A673 (cell line): ENCODE results near the gene MTAP. TPM values are rescaled to one million over a fixed set of nuclear protein-coding genes. Genes with fewer than 3 reads are reported as not detected.

Source experiments
- BruUV-seq: library from RNA; stranded (reverse); fragments of 400-500 nt; replicated peaks from 2 replicates; lab custom pipeline; 2021; lab: Mats Ljungman, UMichigan
- CTCF ChIA-PET: fragments of 300-600 bp; sonication (Branson Sonifier 250); formaldehyde crosslinking; loops from one replicate; lab custom pipeline; 2022; ENCODE audit warnings: antibody characterized with exemption; lab: Charles Lee
- POLR2A ChIA-PET: fragments of 300-600 bp; sonication (Branson Sonifier 250); formaldehyde crosslinking; loops from one replicate; lab custom pipeline; 2022; ENCODE audit warnings: antibody characterized with exemption; ENCODE audit not compliant: low non-redundant PET; lab: Charles Lee
- DNase-seq: peaks from one replicate; pipeline ENCODE4 v3.0.0-alpha.2; 2015; ENCODE audit warnings: low spot score
- H3K27ac ChIP-seq: fragments of 200-600 bp; sonication (generic); 2 replicates; pipeline ENCODE4 v1.5.1; 2016; ENCODE audit warnings: mixed run types, low read depth, mild to moderate bottlenecking, mixed read lengths, antibody characterized with exemption, low read length; ENCODE audit not compliant: poor library complexity, severe bottlenecking
- H3K27me3 ChIP-seq: fragments of 200-600 bp; sonication (generic); replicated peaks from 2 replicates; pipeline ENCODE4 v1.6.1; 2017; ENCODE audit warnings: mixed run types, low read depth, mild to moderate bottlenecking, mixed read lengths, antibody characterized with exemption, low read length; ENCODE audit not compliant: insufficient read depth, poor library complexity
- H3K36me3 ChIP-seq: fragments of 200-600 bp; sonication (generic); 2 replicates; pipeline ENCODE4 v1.6.1; 2016; ENCODE audit warnings: mixed run types, mild to moderate bottlenecking, mixed read lengths, antibody characterized with exemption, low read length; ENCODE audit not compliant: insufficient read depth, poor library complexity, severe bottlenecking
- H3K4me1 ChIP-seq: fragments of 200-600 bp; sonication (generic); 2 replicates; pipeline ENCODE4 v1.6.1; 2017; ENCODE audit warnings: mixed run types, mild to moderate bottlenecking, mixed read lengths, antibody characterized with exemption, low read length; ENCODE audit not compliant: insufficient read depth, poor library complexity, severe bottlenecking
- H3K4me3 ChIP-seq: fragments of 200-600 bp; sonication (generic); 2 replicates; pipeline ENCODE4 v1.5.1; 2016; ENCODE audit warnings: low read depth, mixed run types, mild to moderate bottlenecking, mixed read lengths, low read length; ENCODE audit not compliant: poor library complexity, severe bottlenecking
- H3K9me3 ChIP-seq: fragments of 200-600 bp; sonication (generic); 2 replicates; pipeline ENCODE4 v1.6.1; 2016; ENCODE audit warnings: mixed run types, low read depth, mild to moderate bottlenecking, mixed read lengths, antibody characterized with exemption, low read length; ENCODE audit not compliant: poor library complexity, severe bottlenecking
- EZH2 ChIP-seq: fragments of 200-600 bp; sonication (generic); IDR thresholded peaks from 2 replicates; pipeline ENCODE4 v1.6.1; 2017; ENCODE audit warnings: borderline replicate concordance, low read depth, mild to moderate bottlenecking, mixed read lengths, antibody characterized with exemption, low read length; ENCODE audit not compliant: poor library complexity, severe bottlenecking
- intact Hi-C: fragments of 100-400 bp; cut with micrococcal nuclease; formaldehyde crosslinking; loops from one replicate; pipeline ENCODE4 v1.10.0; 2022; ENCODE audit not compliant: unreplicated experiment
- total RNA-seq: library from RNA; stranded (reverse); gene quantifications from 2 replicates; pipeline ENCODE4 v1.2.3, GENCODE V29; 2021
- TF ChIP-seq, protein P1 (sequence below): fragments of 300-800, 200-600 bp; sonication (generic); conservative IDR thresholded peaks from 2 replicates; pipeline ENCODE4 v1.5.1; 2017; ENCODE audit warnings: low read depth, mild to moderate bottlenecking, antibody characterized with exemption, low read length, moderate library complexity, mixed read lengths

The MTAP gene
- total RNA-seq, 1 experiment from 2014 or later: 39.2 TPM

DNA sequence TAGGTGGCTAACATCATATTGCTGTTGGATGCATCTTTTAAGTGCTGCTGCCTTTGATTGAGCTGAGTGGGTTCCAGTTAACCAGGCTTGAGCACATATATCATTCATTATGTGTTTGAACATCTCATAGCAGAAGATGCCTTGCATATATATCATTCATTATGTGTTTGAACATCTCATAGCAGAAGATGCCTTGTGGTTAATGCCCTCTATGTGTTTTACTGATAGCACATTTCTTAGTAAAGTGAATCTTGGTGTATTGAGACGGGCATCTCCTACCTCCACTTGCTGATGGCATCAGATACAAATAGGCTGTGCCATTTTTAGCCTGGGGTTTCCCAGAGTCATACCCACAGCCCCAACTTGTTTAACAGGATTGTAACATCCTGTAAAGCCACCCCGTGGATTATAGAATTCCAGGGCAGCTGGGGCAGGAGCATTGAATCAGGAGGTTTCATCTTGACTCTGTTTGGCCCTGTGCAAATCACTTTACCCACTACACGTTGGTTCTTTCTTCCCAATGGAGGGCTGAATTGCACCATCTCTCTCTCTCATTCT lies 26.5 kb downstream of the MTAP start:
- Histone ChIP-seq H3K9me3 (no peaks in the 10 kb centered on the region), H3K4me3 (no peak overlapping the region), H3K27ac (no peak overlapping the region), H3K27me3 (no peaks in the 10 kb centered on the region), H3K4me1 (peaks cover 5% of the 10 kb centered on the region), H3K36me3 (peaks cover 17% of the 10 kb centered on the region)
- no peak for TF ChIP-seq EZH2
- TF ChIP-seq, protein P1, sequence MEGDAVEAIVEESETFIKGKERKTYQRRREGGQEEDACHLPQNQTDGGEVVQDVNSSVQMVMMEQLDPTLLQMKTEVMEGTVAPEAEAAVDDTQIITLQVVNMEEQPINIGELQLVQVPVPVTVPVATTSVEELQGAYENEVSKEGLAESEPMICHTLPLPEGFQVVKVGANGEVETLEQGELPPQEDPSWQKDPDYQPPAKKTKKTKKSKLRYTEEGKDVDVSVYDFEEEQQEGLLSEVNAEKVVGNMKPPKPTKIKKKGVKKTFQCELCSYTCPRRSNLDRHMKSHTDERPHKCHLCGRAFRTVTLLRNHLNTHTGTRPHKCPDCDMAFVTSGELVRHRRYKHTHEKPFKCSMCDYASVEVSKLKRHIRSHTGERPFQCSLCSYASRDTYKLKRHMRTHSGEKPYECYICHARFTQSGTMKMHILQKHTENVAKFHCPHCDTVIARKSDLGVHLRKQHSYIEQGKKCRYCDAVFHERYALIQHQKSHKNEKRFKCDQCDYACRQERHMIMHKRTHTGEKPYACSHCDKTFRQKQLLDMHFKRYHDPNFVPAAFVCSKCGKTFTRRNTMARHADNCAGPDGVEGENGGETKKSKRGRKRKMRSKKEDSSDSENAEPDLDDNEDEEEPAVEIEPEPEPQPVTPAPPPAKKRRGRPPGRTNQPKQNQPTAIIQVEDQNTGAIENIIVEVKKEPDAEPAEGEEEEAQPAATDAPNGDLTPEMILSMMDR: no peak
- no peak for DNase-seq
- no TSS peak for BruUV-seq
- intact Hi-C loops: no loop called here
- ChIA-PET POLR2A (no interaction called here), CTCF (no interaction called here)

DNA sequence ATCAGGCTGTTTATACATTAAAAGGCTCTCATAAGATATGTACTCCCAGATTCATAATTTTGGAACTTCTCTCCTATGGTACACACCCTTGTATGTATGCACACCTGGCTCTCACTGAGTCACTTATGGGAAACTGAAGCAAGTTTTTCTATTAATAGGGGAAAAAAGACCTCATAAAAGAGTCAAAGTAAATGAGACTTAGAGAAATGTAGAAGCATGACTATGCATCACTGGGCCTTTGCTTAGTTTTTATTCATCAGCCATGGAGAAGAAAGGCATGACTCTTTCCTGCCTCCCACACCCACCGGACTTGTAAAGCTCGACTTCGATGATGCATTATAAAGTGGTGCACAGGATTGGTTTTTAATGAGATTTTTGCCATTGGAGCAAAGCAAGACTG lies 28.2 kb downstream of the MTAP start:
- POLR2A ChIA-PET: no interaction called here
- no peak overlapping the region for H3K4me3 ChIP-seq
- H3K9me3 ChIP-seq: no peaks in the 10 kb centered on the region
- BruUV-seq: no TSS peak
- H3K4me1 ChIP-seq: peaks cover 5% of the 10 kb centered on the region
- peaks cover 25% of the 10 kb centered on the region for H3K36me3 ChIP-seq
- TF ChIP-seq EZH2: no peak
- TF ChIP-seq, protein P1: no peak
- CTCF ChIA-PET: interaction anchor here (0.6 kb wide), 1 partner anchor 19 kb away, joined by 3 read pairs; no protein-coding TSS in a partner anchor
- H3K27ac ChIP-seq: no peak overlapping the region
- DNase-seq: peak; percentile 5
- H3K27me3 ChIP-seq: no peaks in the 10 kb centered on the region
- intact Hi-C loops: no loop called here

DNA sequence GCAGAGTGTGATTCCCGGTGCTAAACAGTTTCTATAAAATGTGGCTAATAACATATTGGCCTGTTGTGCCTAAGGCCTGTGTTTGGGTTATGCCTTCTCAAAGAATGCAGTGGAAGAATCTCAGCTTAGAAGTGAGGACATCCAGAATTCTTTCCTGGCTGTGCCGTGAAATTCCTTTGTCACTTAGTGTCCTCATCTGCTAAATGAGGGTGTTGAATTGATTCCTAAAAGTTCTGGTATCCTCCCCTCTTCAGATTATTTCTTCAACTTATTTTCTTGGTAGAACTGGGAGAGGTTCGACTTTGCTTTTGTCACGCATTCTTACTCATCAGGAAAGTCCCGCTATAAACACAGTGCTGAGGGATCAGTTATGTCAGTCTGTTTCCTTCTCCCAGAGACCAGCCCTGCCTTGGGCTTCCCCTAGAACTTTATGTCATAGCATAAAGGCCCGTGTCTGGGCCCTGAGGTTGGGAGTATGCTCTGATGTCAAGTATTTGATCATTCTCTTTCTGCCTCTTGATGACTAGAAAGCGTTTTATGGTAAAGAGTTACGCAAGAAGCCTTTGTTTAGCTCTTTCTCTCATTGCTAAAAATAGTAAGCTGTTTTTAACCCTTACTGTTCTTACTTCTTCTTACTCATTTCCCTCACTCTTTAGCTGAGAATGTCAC lies 29.5 kb downstream of the MTAP start:
- intact Hi-C loops: no loop called here
- Histone ChIP-seq H3K9me3 (no peaks in the 10 kb centered on the region), H3K27me3 (no peaks in the 10 kb centered on the region), H3K4me3 (no peak overlapping the region), H3K36me3 (peaks cover 25% of the 10 kb centered on the region), H3K4me1 (peaks cover 5% of the 10 kb centered on the region), H3K27ac (no peak overlapping the region)
- ChIA-PET POLR2A (no interaction called here), CTCF (no interaction called here)
- no peak for TF ChIP-seq EZH2
- TF ChIP-seq, protein P1: no peak
- DNase-seq: peak; percentile 35
- BruUV-seq: no TSS peak
